Activated T-helper 1 cell treated with anti-CD3 and anti-CD28 coated beads, Interleukin-2, amount 50 U/mL, for 16 hours (primary cell): ENCODE results near the gene CSMD2.

Experiments used
- DNase-seq, 2 donors: peaks; one replicate each; pipeline ENCODE4 v3.0.0-alpha.2; 2020; ENCODE audit warnings: low read depth in 1 of 2, low spot score in 1 of 2

Gene CSMD2

DNA sequence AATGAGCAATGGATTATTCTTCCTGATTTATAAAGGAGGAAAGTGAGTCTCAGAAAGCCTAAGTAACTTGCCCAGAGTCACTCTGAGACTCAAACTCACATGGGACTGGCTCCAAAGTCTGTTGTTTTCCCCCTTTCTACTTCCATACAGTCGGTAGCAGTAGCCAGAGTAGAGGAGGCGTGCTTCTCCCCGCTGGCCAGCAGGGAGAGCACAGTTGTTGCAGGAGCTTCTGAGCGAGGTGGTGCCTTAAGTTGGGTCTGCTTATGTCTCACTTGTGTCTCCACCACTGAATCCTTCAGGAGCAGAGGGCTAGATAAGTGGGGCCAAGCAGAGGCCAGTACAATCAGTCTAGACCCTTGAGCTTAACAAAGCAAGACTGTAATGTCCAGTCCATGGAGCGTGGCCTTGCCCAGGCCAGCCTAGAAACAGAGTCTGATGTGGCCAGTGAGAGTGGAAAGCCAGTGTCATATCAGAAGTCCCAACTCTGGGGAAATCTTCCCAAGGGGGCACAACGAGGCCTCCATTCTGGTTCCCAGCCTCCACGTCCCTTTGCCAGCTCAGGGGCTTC is 510.7 kb downstream of the CSMD2 start:
- DNase-seq, result no peak

DNA sequence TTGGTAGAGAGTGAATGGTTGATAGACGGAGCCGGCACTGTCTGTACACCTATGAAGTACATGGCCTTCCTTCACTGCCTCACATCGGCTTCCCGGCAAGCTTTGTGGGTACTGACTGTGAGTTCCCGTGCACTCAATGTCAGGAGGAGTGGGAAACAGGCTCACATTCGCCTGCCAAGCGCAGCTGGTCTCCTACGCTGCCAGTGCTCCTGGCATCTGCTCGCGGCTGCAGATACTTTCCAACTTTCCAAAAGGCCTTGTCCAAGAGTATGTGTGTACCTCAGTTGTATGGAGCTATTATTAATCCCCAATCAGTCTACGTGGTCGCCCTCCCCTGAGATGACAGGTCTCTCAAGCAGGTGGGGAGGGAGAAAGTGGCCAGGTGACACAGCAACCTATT is 511.8 kb downstream of the CSMD2 start:
- DNase-seq, result no peak

DNA sequence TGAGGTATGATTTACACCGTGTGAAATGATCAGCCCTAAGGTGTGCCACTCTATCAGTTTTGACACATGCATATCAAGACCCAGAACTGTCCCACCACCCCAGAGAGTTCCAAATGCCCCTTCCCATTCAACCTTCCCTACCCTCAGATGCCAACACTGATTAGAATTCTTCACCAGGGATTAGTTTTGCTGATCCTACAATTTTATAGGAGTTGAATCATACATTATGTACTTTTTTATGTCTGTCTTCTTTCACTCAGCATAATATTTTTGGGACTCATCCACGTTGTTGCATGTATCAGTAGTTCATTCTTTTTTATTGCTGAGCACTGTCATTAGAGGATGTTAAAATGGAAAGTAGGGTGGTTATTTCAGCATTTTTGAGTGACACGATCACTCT is 514.3 kb downstream of the CSMD2 start:
- no peak for DNase-seq

DNA sequence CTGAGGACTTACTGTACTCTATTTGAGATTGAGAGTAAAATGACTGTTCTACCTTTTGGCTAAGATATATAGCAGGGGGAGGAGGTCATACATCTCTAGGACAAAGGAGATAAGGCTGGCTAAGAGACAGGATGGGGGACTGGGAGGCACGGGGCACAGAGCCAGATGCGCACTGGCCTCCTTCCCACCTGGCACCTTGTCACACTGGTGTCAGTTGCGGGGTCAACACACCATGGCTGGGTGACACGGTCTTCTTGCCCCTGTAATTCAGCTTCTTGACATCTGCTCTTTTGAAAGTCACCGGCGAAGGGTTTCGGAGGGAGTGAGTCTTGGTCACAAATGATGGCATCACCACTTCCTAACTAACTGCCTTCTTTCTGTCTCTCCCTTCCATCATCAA is 515.3 kb downstream of the CSMD2 start:
- DNase-seq, result no peak

DNA sequence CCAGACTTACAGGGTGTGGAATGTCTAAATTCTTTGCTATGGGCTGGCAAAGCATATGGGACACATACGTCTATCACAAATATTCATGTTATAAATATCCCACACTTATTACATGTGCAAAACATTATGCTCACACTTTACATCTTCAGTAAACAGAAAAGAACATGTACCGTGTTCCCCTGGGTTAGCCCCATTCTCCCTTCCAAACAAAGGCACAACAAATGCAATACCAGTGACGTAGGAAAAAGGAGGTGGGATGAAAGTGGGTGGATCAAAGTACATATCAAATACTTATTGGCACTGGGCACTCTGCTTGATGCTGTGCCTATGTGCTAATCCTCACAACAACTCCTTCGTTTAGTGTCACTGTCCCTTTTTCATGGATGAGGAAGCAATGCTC is 521.8 kb downstream of the CSMD2 start:
- no peak for DNase-seq

DNA sequence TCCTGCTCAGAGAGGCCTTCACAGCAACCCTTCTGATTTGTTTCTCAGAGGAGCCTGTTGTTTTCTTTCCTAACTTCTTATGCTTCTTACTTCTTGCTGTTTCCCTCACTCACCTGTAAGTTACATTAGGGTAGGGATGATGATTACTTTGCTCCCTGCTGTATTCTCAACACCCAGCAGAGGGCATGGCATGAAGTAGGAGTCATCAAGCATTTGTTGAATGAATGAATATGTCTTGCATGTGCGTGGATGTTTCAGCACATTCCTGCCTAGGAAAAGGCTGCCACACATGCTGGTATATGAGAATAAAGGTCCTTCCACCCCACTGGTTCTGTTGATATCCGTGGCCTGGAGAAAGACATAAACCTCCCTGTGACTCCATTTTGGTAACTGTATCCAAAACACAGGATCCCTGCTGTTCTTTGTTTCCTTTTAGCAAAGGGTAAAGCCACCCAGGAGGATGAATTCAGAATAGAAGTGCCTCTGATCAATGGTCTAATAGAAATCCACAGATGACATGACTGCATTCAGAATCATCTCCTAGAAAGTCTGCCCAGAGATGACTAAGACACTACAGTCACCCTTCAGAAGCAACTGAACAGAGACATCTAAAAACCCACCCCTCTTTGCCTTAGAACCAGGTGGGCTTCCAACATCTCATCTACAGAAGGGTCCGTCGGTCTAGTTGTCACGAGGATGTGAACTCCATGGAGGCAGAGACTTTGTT is 523.8 kb downstream of the CSMD2 start:
- no peak for DNase-seq

DNA sequence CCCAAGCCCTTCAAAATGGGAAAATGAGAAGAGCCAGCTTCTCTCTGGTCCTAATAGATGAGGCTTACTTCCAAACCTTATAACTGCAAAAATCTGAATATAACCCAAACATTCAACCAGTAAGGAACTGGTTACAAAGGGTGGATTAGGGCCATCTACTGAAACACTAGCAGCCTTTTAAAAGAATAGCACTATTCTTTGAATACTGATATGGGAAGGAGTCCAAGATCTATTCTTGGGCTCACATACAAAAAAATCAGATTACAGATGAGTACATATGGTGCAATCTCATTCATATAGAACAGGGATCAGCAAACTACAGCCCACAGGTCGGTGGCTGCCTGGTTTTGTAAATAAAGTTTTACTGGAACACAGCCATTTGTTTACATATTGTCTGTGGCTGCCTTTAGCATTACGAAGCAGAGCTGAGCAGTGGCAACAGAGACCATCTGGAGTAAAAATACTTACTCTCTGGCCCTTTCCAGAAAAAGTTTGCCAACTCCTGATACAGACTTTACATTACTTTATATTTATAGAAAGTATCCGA is 524.8 kb downstream of the CSMD2 start:
- no peak for DNase-seq

DNA sequence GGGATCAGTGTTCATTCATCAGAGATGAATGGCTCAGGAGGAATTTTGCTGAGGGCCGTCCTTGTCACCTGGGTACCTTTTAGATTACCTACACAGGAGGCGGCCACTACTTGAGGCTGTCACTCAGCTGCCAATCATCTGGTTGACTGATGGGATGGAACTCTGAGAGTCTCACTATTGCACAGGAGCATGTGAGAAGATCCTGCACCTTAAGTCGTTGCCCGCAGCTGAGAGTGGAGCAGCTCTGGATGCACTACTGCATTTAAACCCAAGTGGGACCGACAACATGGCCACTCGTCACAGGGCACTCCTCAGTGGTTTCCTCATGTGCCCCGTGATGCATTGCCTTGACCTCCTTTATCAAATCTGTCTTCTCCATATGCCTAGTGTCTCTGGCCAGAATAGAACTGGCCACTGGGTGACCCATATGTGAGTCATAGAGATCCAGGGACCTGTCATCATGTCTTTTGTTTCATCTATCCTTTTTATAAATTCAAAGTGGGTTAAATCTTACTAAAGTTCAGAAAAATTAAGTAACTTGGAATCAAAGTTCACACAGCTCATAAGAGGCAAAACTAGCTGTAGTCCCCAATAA is 527.1 kb downstream of the CSMD2 start:
- DNase-seq, result no peak

DNA sequence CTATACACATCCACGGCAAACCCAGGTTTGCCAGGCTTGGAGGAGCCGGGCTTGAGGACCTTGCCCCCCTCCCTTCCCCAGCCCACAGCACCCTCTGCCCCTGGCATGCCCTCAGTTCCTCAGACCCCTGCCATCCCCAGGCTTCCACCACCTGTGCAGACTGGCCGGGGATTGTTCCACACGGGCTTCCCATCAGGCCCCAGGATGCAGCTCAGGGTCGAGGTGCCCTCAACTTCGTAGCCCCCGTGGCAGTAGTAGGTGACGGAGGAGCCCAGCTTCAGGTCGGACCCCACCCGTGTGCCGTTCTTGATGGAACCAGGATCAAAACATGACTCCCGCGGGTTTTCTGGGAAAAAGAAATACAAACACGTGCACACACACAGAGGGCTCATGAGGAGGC is 528.8 kb downstream of the CSMD2 start:
- no peak for DNase-seq

DNA sequence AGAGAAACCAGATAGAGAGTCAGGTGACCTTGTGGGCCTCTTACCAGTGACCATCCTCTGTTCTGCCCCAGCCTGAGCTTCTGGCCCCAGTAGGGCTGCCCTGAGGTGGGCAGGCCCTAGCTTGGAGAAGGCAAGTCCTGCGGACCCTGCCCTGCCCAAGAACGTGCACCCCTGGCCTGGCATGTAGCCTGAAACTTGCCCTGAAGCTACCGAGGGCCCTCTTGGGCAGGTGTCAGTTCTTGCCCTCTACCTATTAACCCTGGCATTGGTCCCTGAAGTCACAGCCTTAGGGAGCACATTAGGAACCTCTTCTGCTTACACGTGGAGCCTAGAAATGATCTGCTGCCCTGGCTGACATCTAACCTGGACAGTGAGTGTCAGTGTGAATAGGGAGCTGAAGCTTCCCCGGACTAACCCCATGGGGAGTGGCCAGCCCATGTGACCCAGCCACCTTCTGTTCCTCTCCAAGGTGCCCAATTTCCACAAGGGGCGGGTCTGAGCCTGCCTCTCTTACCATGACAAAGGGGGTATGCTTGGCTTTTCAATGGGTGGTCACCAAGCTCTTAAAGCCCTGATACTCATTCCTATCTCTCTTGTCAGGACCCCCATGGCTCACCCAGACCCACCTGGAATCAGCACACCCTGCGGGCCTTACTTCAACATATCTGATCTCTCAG is 529.6 kb downstream of the CSMD2 start:
- no peak for DNase-seq

DNA sequence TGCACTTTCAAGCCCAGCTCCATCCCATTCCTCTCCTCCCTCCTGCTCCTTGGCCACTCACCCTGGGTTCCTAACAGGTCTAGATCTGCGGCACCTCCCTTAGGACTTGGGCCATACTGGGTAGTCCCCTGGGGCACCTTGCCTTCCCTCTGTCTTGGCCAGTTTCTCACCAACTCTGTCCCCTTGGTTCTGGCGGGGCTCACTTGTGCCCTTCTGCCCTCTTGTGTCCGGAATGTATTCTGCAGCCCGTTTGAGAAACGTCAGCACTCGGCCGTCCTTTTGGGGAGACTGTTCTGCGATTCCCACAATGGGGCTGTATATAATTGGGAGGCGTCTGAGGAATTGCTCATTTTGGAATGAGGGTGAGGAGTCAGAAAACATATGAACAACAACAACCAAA is 530.2 kb downstream of the CSMD2 start:
- no peak for DNase-seq

DNA sequence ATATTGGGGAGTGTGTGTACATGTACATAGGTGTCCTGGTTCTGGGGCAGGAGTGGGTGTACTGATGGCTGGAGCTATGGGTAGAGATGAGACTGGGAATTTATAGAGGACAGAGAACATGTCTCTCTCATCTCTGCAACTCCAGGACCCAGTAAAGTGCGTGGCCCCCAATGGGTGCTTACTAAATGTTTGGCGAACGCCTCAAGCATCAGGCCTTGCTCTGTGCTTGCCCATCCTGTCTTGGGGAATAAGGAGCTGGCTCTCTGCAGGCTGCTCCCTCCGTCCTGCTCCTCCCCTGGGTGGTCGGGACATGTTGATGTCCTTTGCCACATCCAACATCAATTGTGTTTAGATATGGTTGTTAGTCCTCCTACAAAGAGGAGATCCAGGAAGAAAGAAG is 530.9 kb downstream of the CSMD2 start:
- no peak for DNase-seq

DNA sequence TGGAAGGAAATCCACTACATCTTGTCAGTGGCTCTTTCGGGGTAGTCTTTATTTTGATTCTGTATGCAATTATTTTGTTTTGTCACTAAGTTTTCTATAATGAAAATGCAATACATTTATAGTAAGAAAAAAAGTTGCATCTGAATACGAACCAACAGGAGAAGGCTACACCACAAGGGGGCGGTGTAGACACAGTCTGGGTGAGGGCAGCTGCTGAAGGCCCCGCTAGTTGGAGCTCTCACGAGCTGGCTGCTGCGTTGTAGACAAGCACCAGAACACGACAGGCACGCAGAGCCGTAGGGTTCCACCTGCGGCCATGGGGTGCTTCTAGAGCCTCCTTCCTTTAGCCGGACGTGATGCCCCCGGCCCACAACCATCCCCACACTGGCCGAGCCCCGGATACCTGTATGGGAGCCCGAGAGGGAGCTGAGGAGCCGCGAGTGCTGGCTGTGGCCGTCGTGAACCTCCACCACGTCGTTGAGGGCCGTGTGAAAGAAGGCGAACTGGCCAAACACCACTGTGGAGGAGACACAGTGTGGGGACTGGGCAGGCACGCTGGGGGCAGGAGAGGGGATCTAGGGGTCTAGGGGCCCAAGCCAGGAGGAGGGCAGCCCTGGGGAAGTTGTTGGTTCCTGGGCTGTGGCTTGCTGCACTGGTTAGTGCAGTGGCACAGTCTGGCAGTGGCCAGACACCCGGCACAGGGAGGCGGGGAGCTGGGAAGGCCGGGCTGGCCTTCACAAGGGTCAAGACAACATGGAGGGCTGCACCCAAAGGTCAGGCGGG is 531.8 kb downstream of the CSMD2 start:
- DNase-seq, result peak; percentile 70 to 71

DNA sequence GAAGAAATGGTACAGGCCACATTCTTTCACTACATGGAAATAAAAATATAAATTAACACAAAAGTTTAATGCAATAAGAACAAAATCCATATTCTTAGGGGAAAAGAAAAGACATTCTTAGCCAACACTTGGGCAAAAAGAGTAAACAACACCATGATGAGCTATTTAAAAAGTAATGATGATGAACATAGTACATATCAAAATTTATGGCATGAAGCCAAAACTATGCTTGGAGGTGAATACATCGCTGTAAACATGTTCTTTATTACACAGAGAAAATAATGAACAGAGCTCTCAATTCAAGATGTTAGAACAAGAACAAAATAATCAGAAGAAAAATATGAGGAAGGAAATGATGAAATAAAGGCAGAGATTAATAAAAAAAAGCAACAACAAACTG is 534.3 kb downstream of the CSMD2 start:
- no peak for DNase-seq

DNA sequence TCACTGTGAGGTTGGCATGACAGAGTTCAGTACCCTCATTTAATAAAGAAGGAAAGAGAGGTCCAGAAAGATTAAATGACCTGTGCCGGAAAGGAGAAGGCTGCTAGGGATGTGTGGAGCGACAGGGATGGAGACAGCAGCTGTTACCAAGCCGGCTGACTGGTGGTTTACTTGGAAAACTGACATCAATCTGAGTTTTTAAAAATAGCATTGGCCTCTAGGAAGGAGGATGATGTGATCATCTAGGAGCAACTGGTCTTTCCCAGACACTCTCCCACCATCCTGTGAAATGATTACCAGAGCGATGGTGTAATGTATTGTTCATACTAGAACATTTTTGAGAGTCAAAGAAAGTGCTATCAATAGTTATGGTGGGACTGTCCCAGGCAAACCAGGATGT is 538.2 kb downstream of the CSMD2 start:
- DNase-seq, result no peak

DNA sequence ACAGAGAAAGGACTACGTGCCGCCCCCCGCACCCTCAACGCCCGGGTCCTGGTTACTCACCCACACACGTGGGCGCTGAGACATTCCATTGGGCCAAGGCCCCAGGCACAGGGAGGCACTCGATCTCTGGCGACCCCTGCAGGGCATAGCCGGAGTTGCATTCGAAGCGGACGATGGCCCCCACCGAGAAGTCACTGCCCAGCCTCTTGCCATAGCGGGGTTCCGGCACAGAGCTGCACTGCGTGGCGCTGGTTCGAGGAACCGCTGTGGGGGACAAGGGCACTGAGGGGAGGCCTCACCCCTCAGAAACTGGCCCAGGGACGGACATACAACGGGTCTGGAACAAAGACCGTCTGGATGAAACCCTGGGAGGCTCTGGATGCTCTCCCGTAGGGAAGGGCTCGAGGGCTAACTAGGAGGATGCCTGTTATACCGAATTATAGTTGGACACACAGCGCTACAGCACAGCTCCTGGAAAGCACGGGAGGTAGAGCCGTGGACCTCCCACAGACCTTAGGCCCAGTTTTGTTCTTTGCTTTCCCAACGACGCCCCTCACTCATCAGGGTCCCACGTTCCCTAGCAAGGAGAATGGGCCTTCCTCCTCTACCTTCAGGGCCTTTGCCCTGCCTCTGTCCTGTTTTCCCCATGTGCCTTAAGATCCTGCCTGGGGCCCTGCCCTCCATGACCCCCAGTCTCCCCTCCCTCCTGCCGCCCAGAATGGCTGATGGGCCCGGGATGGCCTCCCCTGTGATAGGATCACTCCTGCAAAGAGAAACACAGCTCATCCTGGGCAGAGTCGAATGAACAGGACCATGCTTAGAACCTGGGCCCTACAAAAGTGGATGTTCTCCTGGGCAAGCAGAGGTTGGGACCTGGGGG is 539.8 kb downstream of the CSMD2 start:
- DNase-seq, result no peak

DNA sequence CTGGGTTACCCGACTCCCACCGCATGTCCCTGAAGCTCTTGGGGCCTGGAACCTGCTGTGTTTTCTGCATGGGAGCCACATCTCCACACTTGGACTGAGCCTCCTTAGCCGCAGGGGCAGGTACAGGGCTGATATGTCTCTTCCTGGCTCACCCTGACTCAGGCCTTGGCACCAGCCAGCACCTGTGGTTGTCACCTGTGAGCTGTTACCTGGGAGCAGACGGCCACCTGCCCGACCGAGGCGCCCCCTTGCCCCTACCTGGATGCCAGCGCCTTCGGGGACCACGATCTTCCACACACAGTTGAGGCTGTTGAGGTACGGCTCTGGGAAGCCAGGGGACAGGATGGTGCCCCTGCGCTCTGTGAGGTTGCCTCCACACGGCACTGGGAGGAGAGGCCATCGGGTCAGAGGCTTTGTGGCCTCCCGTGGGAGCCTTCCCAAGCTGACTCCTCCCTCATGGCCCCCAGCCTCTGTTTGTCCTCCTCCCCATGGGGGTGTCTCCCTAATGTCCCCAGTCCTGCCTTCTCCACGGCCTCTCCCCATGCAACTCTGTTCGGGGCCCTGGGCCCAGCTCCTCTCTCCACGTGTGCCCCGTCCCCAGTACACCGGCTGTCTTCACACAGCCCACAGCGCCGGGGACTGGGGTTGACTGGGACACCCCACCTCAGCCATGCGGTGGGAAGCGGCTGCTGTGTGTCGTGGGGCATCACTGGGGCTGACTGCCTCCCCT is 540.6 kb downstream of the CSMD2 start:
- DNase-seq, result no peak

DNA sequence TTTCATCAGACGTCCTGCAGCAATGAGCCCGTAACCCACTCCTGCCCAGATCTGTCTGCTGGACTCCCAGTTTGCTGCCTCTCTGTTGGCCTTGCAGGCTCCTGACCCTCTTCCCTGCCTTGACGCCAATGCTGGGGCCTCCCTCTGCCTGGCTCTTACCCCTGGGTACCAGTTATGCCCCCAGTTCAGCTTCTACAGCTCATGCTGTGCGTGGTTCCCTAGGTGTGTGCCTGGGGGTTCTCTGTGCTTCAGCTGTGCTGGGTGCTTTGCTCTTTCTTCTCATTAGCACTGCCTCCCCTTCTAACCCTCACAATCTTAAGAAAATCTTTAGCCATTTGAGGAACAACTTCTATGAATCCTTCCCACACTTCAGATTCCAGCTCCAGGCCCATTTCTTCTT is 541.2 kb downstream of the CSMD2 start:
- DNase-seq, result no peak

DNA sequence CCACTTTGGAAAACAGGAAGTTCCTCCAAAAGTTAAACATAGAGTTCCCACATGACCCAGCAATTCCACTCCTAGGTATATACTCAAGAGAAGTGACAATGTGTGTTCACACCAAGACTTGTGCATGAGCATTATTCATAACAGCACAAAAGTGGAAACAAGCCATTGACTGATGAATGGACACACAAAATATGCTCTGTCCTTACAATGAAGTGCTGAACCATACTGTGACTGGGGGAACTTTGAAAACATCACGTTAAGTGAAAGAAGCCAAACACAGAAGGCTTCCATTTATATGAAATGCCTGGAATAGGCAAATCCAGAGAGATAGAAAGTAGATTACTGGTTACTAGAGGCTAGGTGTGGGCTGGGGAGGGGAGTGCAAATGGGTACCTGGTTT is 542.3 kb downstream of the CSMD2 start:
- DNase-seq, result no peak

DNA sequence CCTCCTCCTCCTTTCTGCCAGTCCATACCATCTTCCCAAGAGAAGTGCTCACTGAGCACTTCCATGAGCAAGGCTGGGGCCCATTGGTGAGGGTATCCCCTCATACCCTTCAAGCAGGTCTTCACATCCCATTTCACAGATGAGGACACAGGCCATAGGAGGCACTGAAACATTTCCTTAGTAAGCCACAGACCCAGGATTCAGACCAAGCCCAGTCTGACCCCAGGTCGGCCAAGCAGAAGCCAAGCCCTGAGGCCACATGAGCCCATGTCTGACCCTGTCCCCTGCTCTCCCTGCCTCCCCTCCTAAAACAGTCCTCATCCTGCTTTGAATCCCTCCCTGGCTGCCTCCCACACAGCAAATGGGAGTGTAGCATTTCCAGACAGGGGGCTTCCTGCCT is 546.4 kb downstream of the CSMD2 start:
- no peak for DNase-seq
